ENCODE results near the gene PTPRG.
A peak's percentile ranks its signal among the peaks of the same experiment; 100 is the strongest.

Gene PTPRG

GRCh38 chr3:61985020-61985419, 423.6 kb downstream of the PTPRG start:
- peak; percentile 20 for DNase-seq (ENCODE audit: extremely low read depth, insufficient read length)
- H3K36me3 ChIP-seq (ENCODE audit: control insufficient read depth, insufficient read depth, low read length) = no peaks in the 10 kb centered on the region
- TF ChIP-seq CTCF (IDR thresholded peaks at IDR 0.05; ENCODE audit: insufficient read depth, low read length, poor library complexity, severe bottlenecking) = no peak
- no peaks in the 10 kb centered on the region for H3K27me3 ChIP-seq (replicated peaks; ENCODE audit: control insufficient read depth, insufficient read depth, low read length)
- H3K4me3 ChIP-seq (replicated peaks; ENCODE audit: low read depth, low read length) = no peak overlapping the region

GRCh38 chr3:61986473-61986872, 425.1 kb downstream of the PTPRG start:
- Histone ChIP-seq H3K36me3 (ENCODE audit: control insufficient read depth, insufficient read depth, low read length) (no peaks in the 10 kb centered on the region), H3K27me3 (replicated peaks; ENCODE audit: control insufficient read depth, insufficient read depth, low read length) (no peaks in the 10 kb centered on the region), H3K4me3 (replicated peaks; ENCODE audit: low read depth, low read length) (no peak overlapping the region)
- no peak for TF ChIP-seq CTCF (IDR thresholded peaks at IDR 0.05; ENCODE audit: insufficient read depth, low read length, poor library complexity, severe bottlenecking)
- peak; percentile 25 for DNase-seq (ENCODE audit: extremely low read depth, insufficient read length)

GRCh38 chr3:61989681-61990080, 428.3 kb downstream of the PTPRG start:
- TF ChIP-seq CTCF (IDR thresholded peaks at IDR 0.05; ENCODE audit: insufficient read depth, low read length, poor library complexity, severe bottlenecking) = no peak

GRCh38 chr3:61990327-61991027, 429.1 kb downstream of the PTPRG start:
- H3K4me3 ChIP-seq (replicated peaks; ENCODE audit: low read depth, low read length) = no peak overlapping the region
- no peak for TF ChIP-seq CTCF (IDR thresholded peaks at IDR 0.05; ENCODE audit: insufficient read depth, low read length, poor library complexity, severe bottlenecking)
- H3K27me3 ChIP-seq (replicated peaks; ENCODE audit: control insufficient read depth, insufficient read depth, low read length) = no peaks in the 10 kb centered on the region
- H3K36me3 ChIP-seq (ENCODE audit: control insufficient read depth, insufficient read depth, low read length) = no peaks in the 10 kb centered on the region
- DNase-seq (ENCODE audit: extremely low read depth, insufficient read length) = no peak

More at GRCh38 chr3:61989681-61990080, 428.3 kb downstream of the PTPRG start:
- H3K4me3 ChIP-seq (replicated peaks; ENCODE audit: low read depth, low read length) = no peak overlapping the region
- no peaks in the 10 kb centered on the region for H3K27me3 ChIP-seq (replicated peaks; ENCODE audit: control insufficient read depth, insufficient read depth, low read length)
- no peak for DNase-seq (ENCODE audit: extremely low read depth, insufficient read length)
- H3K36me3 ChIP-seq (ENCODE audit: control insufficient read depth, insufficient read depth, low read length) = no peaks in the 10 kb centered on the region

GRCh38 chr3:61991706-61992105, 430.3 kb downstream of the PTPRG start:
- Histone ChIP-seq H3K36me3 (ENCODE audit: control insufficient read depth, insufficient read depth, low read length) (no peaks in the 10 kb centered on the region), H3K4me3 (replicated peaks; ENCODE audit: low read depth, low read length) (no peak overlapping the region), H3K27me3 (replicated peaks; ENCODE audit: control insufficient read depth, insufficient read depth, low read length) (no peaks in the 10 kb centered on the region)
- DNase-seq (ENCODE audit: extremely low read depth, insufficient read length) = no peak
- TF ChIP-seq CTCF (IDR thresholded peaks at IDR 0.05; ENCODE audit: insufficient read depth, low read length, poor library complexity, severe bottlenecking) = no peak

GRCh38 chr3:61996366-61996765, 435.0 kb downstream of the PTPRG start:
- Histone ChIP-seq H3K36me3 (ENCODE audit: control insufficient read depth, insufficient read depth, low read length) (no peaks in the 10 kb centered on the region), H3K27me3 (replicated peaks; ENCODE audit: control insufficient read depth, insufficient read depth, low read length) (no peaks in the 10 kb centered on the region), H3K4me3 (replicated peaks; ENCODE audit: low read depth, low read length) (no peak overlapping the region)
- no peak for TF ChIP-seq CTCF (IDR thresholded peaks at IDR 0.05; ENCODE audit: insufficient read depth, low read length, poor library complexity, severe bottlenecking)
- no peak for DNase-seq (ENCODE audit: extremely low read depth, insufficient read length)
